ENCODE results near the gene EMC10. TPM values are rescaled to one million over a fixed set of nuclear protein-coding genes. Genes with fewer than 3 reads are reported as not detected.
"Not testable (repeated sequence)": the region's sequence is repeated elsewhere in the genome, so short reads cannot be mapped to it uniquely, and the experiment has no call there.

Gene EMC10
- total and polyA plus RNA-seq, 4 donors = 62.2 to 165 (median 137) TPM

GRCh38 chr19:50519006-50519575 is 42.8 kb downstream of the EMC10 start:
- WGBS, 2 donors = 96 to 97% methylated on average over 40 of the region's 40 CpGs
- no peak overlapping the region for H3K9ac ChIP-seq (ENCODE audit: insufficient read depth in 1 of 2, low read length in 2 of 2)
- TF ChIP-seq CTCF (IDR thresholded peaks at IDR 0.05; ENCODE audit: control extremely low read depth, extremely low read depth) = no peak
- H3K4me3 ChIP-seq = no peak overlapping the region
- DNase-seq (no peak), ATAC-seq (ENCODE audit: insufficient read depth, low FRiP score) (no peak)
- H3K9me3 ChIP-seq (ENCODE audit: control insufficient read depth in 4 of 4, insufficient read depth in 3 of 4, low read length in 3 of 4) = peaks cover 0 to 9% (median 0%) of the 10 kb centered on the region in 4 donors
- H3K36me3 ChIP-seq (ENCODE audit: control insufficient read depth in 4 of 4, insufficient read depth in 4 of 4, low read length in 4 of 4) = peaks cover 0 to 6% (median 0%) of the 10 kb centered on the region in 4 donors
- no peaks in the 10 kb centered on the region for H3K4me1 ChIP-seq (ENCODE audit: control insufficient read depth in 5 of 5, insufficient read depth in 5 of 5, low read length in 5 of 5)
- H3K27me3 ChIP-seq (ENCODE audit: control insufficient read depth in 3 of 3, insufficient read depth in 3 of 3, low read length in 2 of 3) = no peaks in the 10 kb centered on the region
- no peak overlapping the region for H3K27ac ChIP-seq (ENCODE audit: low read depth in 1 of 2, low read length in 1 of 2)

- Histone ChIP-seq H3K4me3 (no peak overlapping the region), H3K9me3 (ENCODE audit: control insufficient read depth in 4 of 4, insufficient read depth in 3 of 4, low read length in 3 of 4) (peaks cover 0 to 9% (median 0%) of the 10 kb centered on the region in 4 donors), H3K27ac (ENCODE audit: low read depth in 1 of 2, low read length in 1 of 2) (no peak overlapping the region), H3K36me3 (ENCODE audit: control insufficient read depth in 4 of 4, insufficient read depth in 4 of 4, low read length in 4 of 4) (peaks cover 0 to 6% (median 0%) of the 10 kb centered on the region in 4 donors), H3K27me3 (ENCODE audit: control insufficient read depth in 3 of 3, insufficient read depth in 3 of 3, low read length in 2 of 3) (no peaks in the 10 kb centered on the region), H3K9ac (ENCODE audit: insufficient read depth in 1 of 2, low read length in 2 of 2) (no peak overlapping the region), H3K4me1 (ENCODE audit: control insufficient read depth in 5 of 5, insufficient read depth in 5 of 5, low read length in 5 of 5) (no peaks in the 10 kb centered on the region)
- 87 to 90% methylated on average over 17 of the region's 17 CpGs for WGBS, 2 donors
- ATAC-seq (ENCODE audit: insufficient read depth, low FRiP score) (no peak), DNase-seq (no peak)
- no peak for TF ChIP-seq CTCF (IDR thresholded peaks at IDR 0.05; ENCODE audit: control extremely low read depth, extremely low read depth)
Observed at GRCh38 chr19:50520822-50521465, 44.6 kb downstream of the EMC10 start.

GRCh38 chr19:50522881-50523280 is 46.6 kb downstream of the EMC10 start:
- Histone ChIP-seq H3K9me3 (ENCODE audit: control insufficient read depth in 4 of 4, insufficient read depth in 3 of 4, low read length in 3 of 4) (peaks cover 0 to 9% (median 0%) of the 10 kb centered on the region in 4 donors), H3K4me3 (no peak overlapping the region), H3K36me3 (ENCODE audit: control insufficient read depth in 4 of 4, insufficient read depth in 4 of 4, low read length in 4 of 4) (peaks cover 0 to 6% (median 0%) of the 10 kb centered on the region in 4 donors), H3K9ac (ENCODE audit: insufficient read depth in 1 of 2, low read length in 2 of 2) (no peak overlapping the region), H3K4me1 (ENCODE audit: control insufficient read depth in 5 of 5, insufficient read depth in 5 of 5, low read length in 5 of 5) (no peaks in the 10 kb centered on the region), H3K27ac (ENCODE audit: low read depth in 1 of 2, low read length in 1 of 2) (no peak overlapping the region), H3K27me3 (ENCODE audit: control insufficient read depth in 3 of 3, insufficient read depth in 3 of 3, low read length in 2 of 3) (no peaks in the 10 kb centered on the region)
- 86 to 90% methylated on average over 10 of the region's 10 CpGs for WGBS, 2 donors
- no peak for ATAC-seq (ENCODE audit: insufficient read depth, low FRiP score)
- TF ChIP-seq CTCF (IDR thresholded peaks at IDR 0.05; ENCODE audit: control extremely low read depth, extremely low read depth) = no peak
- no peak for DNase-seq

GRCh38 chr19:50528052-50528451 is 51.7 kb downstream of the EMC10 start:
- DNase-seq; H3K4me1 ChIP-seq (ENCODE audit: control insufficient read depth in 5 of 5, insufficient read depth in 5 of 5, low read length in 5 of 5); H3K36me3 ChIP-seq (ENCODE audit: control insufficient read depth in 4 of 4, insufficient read depth in 4 of 4, low read length in 4 of 4); H3K27me3 ChIP-seq (ENCODE audit: control insufficient read depth in 3 of 3, insufficient read depth in 3 of 3, low read length in 2 of 3); H3K27ac ChIP-seq (ENCODE audit: low read depth in 1 of 2, low read length in 1 of 2); ATAC-seq (ENCODE audit: insufficient read depth, low FRiP score); H3K4me3 ChIP-seq; H3K9ac ChIP-seq (ENCODE audit: insufficient read depth in 1 of 2, low read length in 2 of 2): not testable (repeated sequence)
- WGBS, 2 donors = 91 to 96% methylated on average over 3 of the region's 3 CpGs
- peaks cover 0 to 14% (median 4%) of the 10 kb centered on the region in 4 donors for H3K9me3 ChIP-seq (ENCODE audit: control insufficient read depth in 4 of 4, insufficient read depth in 3 of 4, low read length in 3 of 4)
